ENCODE measurements around the gene ACCS.

The ACCS gene

GRCh38 chr11:44080951-44081350 lies 14.9 kb downstream of the ACCS start:
- Histone ChIP-seq H2AFZ (ENCODE audit: low read length) (no peak overlapping the region), H3K23ac (ENCODE audit: low read depth, low read length, poor library complexity) (no peak overlapping the region), H3K14ac (ENCODE audit: low read length) (no peak overlapping the region), H2BK15ac (ENCODE audit: low read length) (no peak overlapping the region), H3K4me3 (ENCODE audit: low read length in 2 of 2) (no peak overlapping the region), H3K36me3 (replicated peaks in 1 of 2; ENCODE audit: control insufficient read depth in 2 of 2, insufficient read depth in 2 of 2, low read length in 2 of 2) (no peaks in the 10 kb centered on the region), H2BK120ac (ENCODE audit: low read depth, low read length) (no peak overlapping the region), H2BK12ac (ENCODE audit: low read length) (no peak overlapping the region), H3K27me3 (ENCODE audit: control insufficient read depth in 3 of 3, insufficient read depth in 3 of 3, low read depth in 1 of 3, low read length in 3 of 3) (peaks cover 0 to 28% (median 0%) of the 10 kb centered on the region in 3 experiments), H2AK5ac (ENCODE audit: low read depth, low read length) (no peak overlapping the region), H4K8ac (ENCODE audit: low read depth, low read length) (no peak overlapping the region), H4K91ac (ENCODE audit: low read depth, low read length, poor library complexity) (no peak overlapping the region), H3K4me1 (ENCODE audit: control insufficient read depth in 2 of 2, insufficient read depth in 1 of 2, low read depth in 1 of 2, low read length in 2 of 2) (peaks cover under 1 to 3% of the 10 kb centered on the region in 2 donors), H2BK5ac (ENCODE audit: low read length) (no peak overlapping the region), H3K27ac (replicated peaks; ENCODE audit: low read length) (no peak overlapping the region), H3K18ac (ENCODE audit: low read length) (no peak overlapping the region), H3K9me3 (replicated peaks in 1 of 2; ENCODE audit: control insufficient read depth in 2 of 2, insufficient read depth in 1 of 2, low read depth in 1 of 2, low read length in 2 of 2) (no peaks in the 10 kb centered on the region), H3K4me2 (ENCODE audit: insufficient read depth, low read length, poor library complexity, severe bottlenecking) (no peak overlapping the region), H3K79me1 (ENCODE audit: low read depth, low read length) (no peaks in the 10 kb centered on the region), H3K9ac (ENCODE audit: low read depth, low read length, poor library complexity) (no peak overlapping the region), H3K4ac (ENCODE audit: low read length) (no peak overlapping the region)
- DNase-seq (ENCODE audit: low spot score): no peak
- WGBS, 2 donors (ENCODE audit: extremely low coverage in 2 of 2, insufficient read length in 2 of 2, insufficient replicate concordance in 1 of 2): no CpG with 5 or more reads among the region's 9 CpGs

DNA sequence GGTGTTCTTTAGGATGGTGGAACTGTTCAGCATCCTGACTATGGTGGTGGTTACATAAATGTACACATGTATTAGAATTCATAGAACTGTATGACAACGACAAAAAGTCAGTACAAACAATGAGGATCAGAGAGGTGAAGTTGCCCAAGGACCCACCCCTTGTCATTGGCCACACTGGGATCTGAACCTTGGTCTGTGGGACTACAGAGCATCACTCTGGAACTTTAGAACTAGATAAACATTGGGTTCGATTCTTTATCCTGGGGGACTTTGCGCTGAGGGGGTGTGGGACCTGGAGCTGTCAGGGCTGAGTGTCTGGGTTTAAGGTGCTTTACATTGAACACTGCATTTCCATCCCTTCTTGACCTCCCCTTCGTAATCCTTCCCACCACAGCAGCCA lies 16.6 kb downstream of the ACCS start:
- Histone ChIP-seq H4K8ac (ENCODE audit: low read depth, low read length) (no peak overlapping the region), H2AFZ (ENCODE audit: low read length) (no peak overlapping the region), H3K27me3 (ENCODE audit: control insufficient read depth in 3 of 3, insufficient read depth in 3 of 3, low read depth in 1 of 3, low read length in 3 of 3) (peaks cover 0 to 24% (median 0%) of the 10 kb centered on the region in 3 experiments), H3K4ac (ENCODE audit: low read length) (no peak overlapping the region), H3K9me3 (replicated peaks in 1 of 2; ENCODE audit: control insufficient read depth in 2 of 2, insufficient read depth in 1 of 2, low read depth in 1 of 2, low read length in 2 of 2) (no peaks in the 10 kb centered on the region), H3K36me3 (replicated peaks in 1 of 2; ENCODE audit: control insufficient read depth in 2 of 2, insufficient read depth in 2 of 2, low read length in 2 of 2) (no peaks in the 10 kb centered on the region), H2BK12ac (ENCODE audit: low read length) (no peak overlapping the region), H3K23ac (ENCODE audit: low read depth, low read length, poor library complexity) (no peak overlapping the region), H3K4me3 (ENCODE audit: low read length in 2 of 2) (no peak overlapping the region), H3K4me2 (ENCODE audit: insufficient read depth, low read length, poor library complexity, severe bottlenecking) (no peak overlapping the region), H4K91ac (ENCODE audit: low read depth, low read length, poor library complexity) (no peak overlapping the region), H2AK5ac (ENCODE audit: low read depth, low read length) (no peak overlapping the region), H3K4me1 (ENCODE audit: control insufficient read depth in 2 of 2, insufficient read depth in 1 of 2, low read depth in 1 of 2, low read length in 2 of 2) (peaks cover 0 to 3% of the 10 kb centered on the region in 2 donors), H3K18ac (ENCODE audit: low read length) (no peak overlapping the region), H2BK120ac (ENCODE audit: low read depth, low read length) (no peak overlapping the region), H3K9ac (ENCODE audit: low read depth, low read length, poor library complexity) (no peak overlapping the region), H2BK15ac (ENCODE audit: low read length) (no peak overlapping the region), H3K14ac (ENCODE audit: low read length) (no peak overlapping the region), H3K27ac (replicated peaks; ENCODE audit: low read length) (no peak overlapping the region), H3K79me1 (ENCODE audit: low read depth, low read length) (no peaks in the 10 kb centered on the region), H2BK5ac (ENCODE audit: low read length) (no peak overlapping the region)
- no CpG with 5 or more reads among the region's 4 CpGs for WGBS, 2 donors (ENCODE audit: extremely low coverage in 2 of 2, insufficient read length in 2 of 2, insufficient replicate concordance in 1 of 2)
- no peak for DNase-seq (ENCODE audit: low spot score)

DNA sequence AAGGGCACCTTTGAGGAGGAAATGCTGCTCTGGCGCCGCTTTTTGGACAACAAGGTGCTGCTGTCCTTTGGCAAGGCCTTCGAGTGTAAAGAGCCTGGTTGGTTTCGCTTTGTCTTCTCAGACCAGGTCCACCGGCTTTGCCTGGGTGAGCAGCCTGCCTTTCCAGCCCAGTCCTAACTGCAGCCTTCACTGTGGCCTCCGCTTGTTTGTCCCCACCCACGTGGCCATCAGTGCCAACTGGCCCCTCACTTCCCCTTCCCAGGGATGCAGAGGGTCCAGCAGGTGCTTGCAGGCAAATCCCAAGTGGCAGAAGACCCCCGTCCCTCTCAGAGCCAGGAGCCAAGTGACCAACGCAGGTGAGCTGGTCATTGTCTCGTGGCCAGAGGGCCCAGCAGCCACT lies 17.4 kb downstream of the ACCS start:
- peak overlapping the region; percentile 19 for H2BK5ac ChIP-seq (ENCODE audit: low read length)
- no peak overlapping the region for H4K8ac ChIP-seq (ENCODE audit: low read depth, low read length)
- H3K9ac ChIP-seq (ENCODE audit: low read depth, low read length, poor library complexity): no peak overlapping the region
- no peak overlapping the region for H2AFZ ChIP-seq (ENCODE audit: low read length)
- no peak for DNase-seq (ENCODE audit: low spot score)
- no peak overlapping the region for H3K18ac ChIP-seq (ENCODE audit: low read length)
- no peak overlapping the region for H2BK120ac ChIP-seq (ENCODE audit: low read depth, low read length)
- no peak overlapping the region for H3K27ac ChIP-seq (replicated peaks; ENCODE audit: low read length)
- H3K23ac ChIP-seq (ENCODE audit: low read depth, low read length, poor library complexity): no peak overlapping the region
- no peaks in the 10 kb centered on the region for H3K79me1 ChIP-seq (ENCODE audit: low read depth, low read length)
- no CpG with 5 or more reads among the region's 10 CpGs for WGBS, 2 donors (ENCODE audit: extremely low coverage in 2 of 2, insufficient read length in 2 of 2, insufficient replicate concordance in 1 of 2)
- peak overlapping the region; percentile 58 for H3K14ac ChIP-seq (ENCODE audit: low read length)
- H2AK5ac ChIP-seq (ENCODE audit: low read depth, low read length): no peak overlapping the region
- H3K4me3 ChIP-seq (ENCODE audit: low read length in 2 of 2): no peak overlapping the region
- H2BK12ac ChIP-seq (ENCODE audit: low read length): no peak overlapping the region
- H3K9me3 ChIP-seq (replicated peaks in 1 of 2; ENCODE audit: control insufficient read depth in 2 of 2, insufficient read depth in 1 of 2, low read depth in 1 of 2, low read length in 2 of 2): no peaks in the 10 kb centered on the region
- H3K36me3 ChIP-seq (replicated peaks in 1 of 2; ENCODE audit: control insufficient read depth in 2 of 2, insufficient read depth in 2 of 2, low read length in 2 of 2): no peaks in the 10 kb centered on the region
- H3K27me3 ChIP-seq (ENCODE audit: control insufficient read depth in 3 of 3, insufficient read depth in 3 of 3, low read depth in 1 of 3, low read length in 3 of 3): peaks cover 0 to 19% (median 0%) of the 10 kb centered on the region in 3 experiments
- H3K4me2 ChIP-seq (ENCODE audit: insufficient read depth, low read length, poor library complexity, severe bottlenecking): no peak overlapping the region
- no peak overlapping the region for H3K4ac ChIP-seq (ENCODE audit: low read length)
- H4K91ac ChIP-seq (ENCODE audit: low read depth, low read length, poor library complexity): no peak overlapping the region
- H2BK15ac ChIP-seq (ENCODE audit: low read length): no peak overlapping the region
- H3K4me1 ChIP-seq (ENCODE audit: control insufficient read depth in 2 of 2, insufficient read depth in 1 of 2, low read depth in 1 of 2, low read length in 2 of 2): peaks cover 0 to 3% of the 10 kb centered on the region in 2 donors

GRCh38 chr11:44083906-44084305 lies 17.8 kb downstream of the ACCS start:
- Histone ChIP-seq H3K14ac (ENCODE audit: low read length) (no peak overlapping the region), H2AK5ac (ENCODE audit: low read depth, low read length) (no peak overlapping the region), H3K4me3 (ENCODE audit: low read length in 2 of 2) (no peak overlapping the region), H3K4me2 (ENCODE audit: insufficient read depth, low read length, poor library complexity, severe bottlenecking) (no peak overlapping the region), H3K79me1 (ENCODE audit: low read depth, low read length) (no peaks in the 10 kb centered on the region), H3K27me3 (ENCODE audit: control insufficient read depth in 3 of 3, insufficient read depth in 3 of 3, low read depth in 1 of 3, low read length in 3 of 3) (peaks cover 0 to 17% (median 0%) of the 10 kb centered on the region in 3 experiments), H2AFZ (ENCODE audit: low read length) (no peak overlapping the region), H3K36me3 (replicated peaks in 1 of 2; ENCODE audit: control insufficient read depth in 2 of 2, insufficient read depth in 2 of 2, low read length in 2 of 2) (no peaks in the 10 kb centered on the region), H4K91ac (ENCODE audit: low read depth, low read length, poor library complexity) (no peak overlapping the region), H4K8ac (ENCODE audit: low read depth, low read length) (no peak overlapping the region), H2BK15ac (ENCODE audit: low read length) (no peak overlapping the region), H2BK12ac (ENCODE audit: low read length) (no peak overlapping the region), H3K9me3 (replicated peaks in 1 of 2; ENCODE audit: control insufficient read depth in 2 of 2, insufficient read depth in 1 of 2, low read depth in 1 of 2, low read length in 2 of 2) (no peaks in the 10 kb centered on the region), H3K9ac (ENCODE audit: low read depth, low read length, poor library complexity) (no peak overlapping the region), H2BK120ac (ENCODE audit: low read depth, low read length) (no peak overlapping the region), H3K4ac (ENCODE audit: low read length) (no peak overlapping the region), H3K18ac (ENCODE audit: low read length) (no peak overlapping the region), H3K4me1 (ENCODE audit: control insufficient read depth in 2 of 2, insufficient read depth in 1 of 2, low read depth in 1 of 2, low read length in 2 of 2) (peaks cover 0 to 2% of the 10 kb centered on the region in 2 donors), H3K23ac (ENCODE audit: low read depth, low read length, poor library complexity) (no peak overlapping the region), H3K27ac (replicated peaks; ENCODE audit: low read length) (no peak overlapping the region), H2BK5ac (ENCODE audit: low read length) (no peak overlapping the region)
- no CpG with 5 or more reads among the region's 5 CpGs for WGBS, 2 donors (ENCODE audit: extremely low coverage in 2 of 2, insufficient read length in 2 of 2, insufficient replicate concordance in 1 of 2)
- no peak for DNase-seq (ENCODE audit: low spot score)

All from neuronal stem cell (in vitro differentiated cells).